Glomerular endothelial cell (primary cell): Measurements from ENCODE around the gene C11orf58. TPM values are rescaled to one million over a fixed set of nuclear protein-coding genes. Genes with fewer than 3 reads are reported as not detected.
A peak's percentile ranks its signal among the peaks of the same experiment; 100 is the strongest.

Experiments used
- DNase-seq: peaks from one replicate; pipeline ENCODE4 v3.0.0-alpha.2; 2011; ENCODE audit warnings: low read depth, low spot score; ENCODE audit errors: extremely low read depth
- total RNA-seq: library from RNA; depleted of rRNA; stranded (reverse); fragments of >200 nt; gene quantifications from 2 replicates; pipeline ENCODE4 v1.2.3, GENCODE V29; 2015

Gene C11orf58
- total RNA-seq, 1 donor from 2014 or later: 144 TPM

- DNase-seq: no peak
Measured at GRCh38 chr11:16799890-16800289, 61.4 kb downstream of the C11orf58 start.

GRCh38 chr11:16800382-16800781 lies 61.9 kb downstream of the C11orf58 start:
- no peak for DNase-seq

GRCh38 chr11:16801288-16801980 lies 63.0 kb downstream of the C11orf58 start:
- no peak for DNase-seq

GRCh38 chr11:16804104-16804947 lies 65.9 kb downstream of the C11orf58 start:
- DNase-seq: peak; percentile 65

- DNase-seq: no peak
Measured at GRCh38 chr11:16805938-16806337, 67.5 kb downstream of the C11orf58 start.

- DNase-seq: no peak
Measured at GRCh38 chr11:16806791-16807190, 68.3 kb downstream of the C11orf58 start.

GRCh38 chr11:16807306-16807705 lies 68.9 kb downstream of the C11orf58 start:
- no peak for DNase-seq
